BLaER1 treated with 17β-estradiol and CSF1 and Interleukin-3, amounts not matched to agents 10 nM and 100 nM (cell line): ENCODE measurements around the gene DNMT3B.
A peak's percentile ranks its signal among the peaks of the same experiment; 100 is the strongest.

Experiments
- H3K27ac ChIP-seq, 11 experiments: shearing (Covaris generic); formaldehyde crosslinking; 2 replicates each; pipeline ENCODE4 v1.8.1; 2022
- H3K27me3 ChIP-seq, 11 experiments: shearing (Covaris generic); formaldehyde crosslinking; 2 replicates each; pipeline ENCODE4 v1.8.1; 2022
- H3K36me3 ChIP-seq, 11 experiments: shearing (Covaris generic); formaldehyde crosslinking; 2 replicates each; pipeline ENCODE4 v1.8.1; 2022
- H3K4me1 ChIP-seq, 10 experiments: shearing (Covaris generic); formaldehyde crosslinking; 2 replicates each; pipeline ENCODE4 v1.8.1; 2022
- H3K4me2 ChIP-seq, 11 experiments: shearing (Covaris generic); formaldehyde crosslinking; 2 replicates each; pipeline ENCODE4 v1.8.1; 2022
- H3K4me3 ChIP-seq, 10 experiments: shearing (Covaris generic); formaldehyde crosslinking; 2 replicates each; pipeline ENCODE4 v1.8.1; 2022
- H3K9ac ChIP-seq, 11 experiments: shearing (Covaris generic); formaldehyde crosslinking; 2 replicates each; pipeline ENCODE4 v1.8.1; 2022
- H3K9me3 ChIP-seq, 11 experiments: shearing (Covaris generic); formaldehyde crosslinking; replicated peaks in 1 of 11; 2 replicates each; pipeline ENCODE4 v1.8.1; 2022
- H4K20me1 ChIP-seq, 11 experiments: shearing (Covaris generic); formaldehyde crosslinking; 2 replicates each; pipeline ENCODE4 v1.8.1; 2022
- Cebpa-rat ChIP-seq, 11 experiments: shearing (Covaris generic); IDR thresholded peaks; 2 replicates each; pipeline ENCODE4 v1.8.1; 2022

The DNMT3B gene

DNA sequence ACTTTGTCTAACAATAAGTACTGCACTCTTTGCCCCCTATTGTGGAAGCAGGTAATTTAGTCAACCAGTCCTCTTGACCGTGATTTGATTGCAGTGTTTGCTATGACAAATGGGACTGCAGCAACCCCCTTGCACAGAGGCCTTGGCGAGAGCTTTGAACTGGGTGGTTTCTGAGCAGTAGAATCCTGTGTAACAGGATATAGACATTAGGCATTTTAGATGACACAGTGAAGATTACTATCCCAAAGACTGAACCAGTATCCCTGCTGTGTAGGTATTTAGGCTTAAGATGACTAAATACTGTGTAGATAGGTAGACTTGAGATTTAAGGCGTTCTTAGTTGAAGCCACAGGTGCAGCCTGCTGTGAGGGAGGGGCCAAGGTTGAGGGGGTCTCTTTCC is 9.9 kb downstream of the DNMT3B start:
- Histone ChIP-seq H3K9ac (no peak overlapping the region), H3K27me3 (no peaks in the 10 kb centered on the region), H3K27ac (no peak overlapping the region), H4K20me1 (peaks cover 0 to 4% (median 0%) of the 10 kb centered on the region in 11 experiments; a peak in 3 of 22 replicates), H3K4me1 (peaks cover 16 to 44% (median 29%) of the 10 kb centered on the region in 10 experiments), H3K36me3 (no peaks in the 10 kb centered on the region), H3K4me2 (peak overlapping the region in 4 of 11 experiments; percentile 46 to 60 (median 56); a peak in 5 of 22 replicates), H3K9me3 (no peaks in the 10 kb centered on the region), H3K4me3 (no peak overlapping the region)
- no peak for TF ChIP-seq Cebpa-rat (IDR thresholded peaks at IDR 0.05)

DNA sequence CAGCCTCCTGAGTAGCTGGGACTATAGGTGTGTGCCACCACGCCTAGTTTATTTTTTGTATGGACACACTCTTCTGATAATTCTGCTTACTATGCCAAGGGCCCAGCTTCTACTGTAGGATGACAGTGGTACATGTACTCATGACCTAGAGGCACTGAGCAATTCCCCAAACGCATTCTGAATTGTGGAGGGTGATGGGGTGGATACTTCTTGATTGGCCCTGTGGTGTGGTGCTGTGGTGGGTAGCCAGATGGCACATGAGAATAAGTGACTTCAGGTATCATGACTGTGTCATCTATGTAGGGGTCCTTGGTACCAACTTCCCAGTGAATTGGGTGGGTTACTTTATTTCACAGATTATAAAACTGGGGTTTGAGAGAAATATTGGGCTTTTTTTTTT is 11.0 kb downstream of the DNMT3B start:
- H3K9ac ChIP-seq, result no peak overlapping the region
- H3K36me3 ChIP-seq, result no peaks in the 10 kb centered on the region
- no peak overlapping the region for H3K4me3 ChIP-seq
- H3K27ac ChIP-seq, result no peak overlapping the region
- H4K20me1 ChIP-seq, result peaks cover 0 to 10% (median 0%) of the 10 kb centered on the region in 11 experiments; a peak in 3 of 22 replicates
- H3K4me2 ChIP-seq, result no peak overlapping the region
- H3K9me3 ChIP-seq, result no peaks in the 10 kb centered on the region
- H3K4me1 ChIP-seq, result peaks cover 22 to 55% (median 37%) of the 10 kb centered on the region in 10 experiments
- TF ChIP-seq Cebpa-rat (IDR thresholded peaks at IDR 0.05), result no peak
- no peaks in the 10 kb centered on the region for H3K27me3 ChIP-seq

DNA sequence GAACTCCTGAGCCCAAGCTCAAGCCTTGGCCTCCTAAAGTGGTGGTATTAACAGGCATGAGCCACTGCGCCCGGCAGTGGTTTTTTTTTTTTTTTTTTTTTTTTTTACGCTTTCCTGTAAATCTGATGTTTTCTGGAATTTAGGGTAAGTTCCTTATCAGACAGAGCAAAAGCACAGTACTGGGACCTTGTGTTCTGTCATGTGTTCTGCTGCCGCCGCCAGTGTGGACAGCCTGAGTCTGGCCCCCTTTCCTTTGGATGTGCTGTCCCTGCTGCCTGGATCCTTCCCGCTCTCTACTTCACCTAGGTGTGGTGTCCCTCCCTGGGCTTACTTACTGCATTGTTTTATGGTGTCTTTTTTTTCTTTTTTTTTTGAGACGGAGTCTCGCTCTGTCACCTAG is 11.7 kb downstream of the DNMT3B start:
- Histone ChIP-seq H3K9me3 (no peaks in the 10 kb centered on the region), H3K9ac (no peak overlapping the region), H3K27ac (no peak overlapping the region), H3K4me1 (peaks cover 22 to 57% (median 40%) of the 10 kb centered on the region in 10 experiments), H4K20me1 (peaks cover 0 to 10% (median 0%) of the 10 kb centered on the region in 11 experiments; a peak in 3 of 22 replicates), H3K4me3 (no peak overlapping the region), H3K27me3 (no peaks in the 10 kb centered on the region), H3K36me3 (no peaks in the 10 kb centered on the region), H3K4me2 (no peak overlapping the region)
- no peak for TF ChIP-seq Cebpa-rat (IDR thresholded peaks at IDR 0.05)

DNA sequence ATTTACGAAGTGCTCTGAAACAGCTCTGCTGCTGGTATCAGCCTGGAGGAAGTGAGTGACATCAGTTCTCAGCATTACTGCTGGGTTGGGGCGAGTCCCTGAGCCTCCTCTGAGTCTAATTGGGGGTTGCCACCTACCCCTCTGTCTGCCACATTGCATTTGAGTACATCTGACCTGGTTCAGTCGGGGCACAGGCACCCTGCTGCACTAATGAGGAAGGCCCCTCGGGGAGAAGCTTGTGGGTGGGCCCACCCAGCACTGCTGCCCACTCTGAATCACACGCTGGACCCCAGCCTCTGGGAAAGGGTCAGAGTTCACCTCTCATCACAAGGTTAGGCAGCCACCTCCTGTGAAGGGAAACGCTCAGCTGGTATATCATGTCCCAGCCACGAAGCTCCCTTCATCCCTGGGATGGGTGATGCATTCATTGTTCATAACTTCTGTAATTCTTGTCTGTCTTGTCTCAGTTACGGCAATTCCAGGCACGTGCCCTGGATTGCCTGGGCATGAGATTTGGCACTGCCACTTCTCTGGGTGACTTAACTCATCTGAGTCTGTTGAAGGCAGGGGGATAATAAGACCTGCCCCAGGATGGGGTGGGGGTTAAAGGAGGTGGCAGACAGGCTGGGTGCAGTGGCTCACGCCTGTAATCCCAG is 13.3 kb downstream of the DNMT3B start:
- no peak for TF ChIP-seq Cebpa-rat (IDR thresholded peaks at IDR 0.05)
- H3K27me3 ChIP-seq, result no peaks in the 10 kb centered on the region
- H3K4me2 ChIP-seq, result peak overlapping the region in 4 of 11 experiments; percentile 54 to 74 (median 64); a peak in 1 of 22 replicates

DNA sequence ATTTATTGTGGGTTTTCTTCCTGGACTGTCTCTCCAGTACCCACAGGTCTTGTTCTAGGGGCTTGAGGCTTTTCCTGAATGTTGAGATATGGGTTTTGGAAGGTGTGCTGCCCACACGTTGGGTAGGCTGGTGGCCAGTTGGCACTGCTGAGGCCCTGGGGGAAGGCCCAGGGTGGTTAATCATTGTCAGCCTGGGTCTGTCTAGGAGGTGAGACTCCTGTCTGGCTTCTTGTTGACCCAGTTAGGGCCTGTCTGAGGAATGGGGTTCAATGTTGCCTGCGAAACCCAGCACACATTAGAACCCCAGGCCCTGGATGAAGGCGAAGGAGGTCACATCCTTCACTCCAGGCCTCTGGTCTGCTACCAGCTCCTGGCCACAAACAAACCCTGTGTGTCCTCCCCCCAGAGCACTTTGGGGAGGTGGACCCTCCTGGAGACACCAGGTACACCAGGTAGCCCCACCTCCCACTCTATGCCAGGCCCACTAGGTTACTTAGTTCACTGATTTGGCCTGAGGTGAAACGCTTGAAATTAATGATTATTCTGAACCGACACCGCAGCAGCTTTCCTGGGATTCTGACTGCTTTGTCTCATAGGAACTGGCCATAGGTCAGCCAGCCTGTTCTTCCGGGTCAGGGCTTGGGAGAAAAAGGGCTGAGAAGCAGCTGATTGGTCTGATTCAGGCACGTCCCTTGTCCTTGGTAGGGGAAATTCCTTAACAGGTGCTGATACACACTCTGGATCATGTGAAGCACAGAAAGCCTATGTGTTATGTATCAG is 15.2 kb downstream of the DNMT3B start:
- H4K20me1 ChIP-seq, result peaks cover 0 to 18% (median 0%) of the 10 kb centered on the region in 11 experiments; a peak in 4 of 22 replicates

More for the DNA sequence above, 13.3 kb downstream of the DNMT3B start:
- H3K27ac ChIP-seq, result no peak overlapping the region
- H4K20me1 ChIP-seq, result peaks cover 0 to 14% (median 0%) of the 10 kb centered on the region in 11 experiments; a peak in 4 of 22 replicates
- no peaks in the 10 kb centered on the region for H3K9me3 ChIP-seq
- H3K9ac ChIP-seq, result no peak overlapping the region
- H3K4me1 ChIP-seq, result peaks cover 28 to 68% (median 55%) of the 10 kb centered on the region in 10 experiments
- no peaks in the 10 kb centered on the region for H3K36me3 ChIP-seq
- no peak overlapping the region for H3K4me3 ChIP-seq

DNA sequence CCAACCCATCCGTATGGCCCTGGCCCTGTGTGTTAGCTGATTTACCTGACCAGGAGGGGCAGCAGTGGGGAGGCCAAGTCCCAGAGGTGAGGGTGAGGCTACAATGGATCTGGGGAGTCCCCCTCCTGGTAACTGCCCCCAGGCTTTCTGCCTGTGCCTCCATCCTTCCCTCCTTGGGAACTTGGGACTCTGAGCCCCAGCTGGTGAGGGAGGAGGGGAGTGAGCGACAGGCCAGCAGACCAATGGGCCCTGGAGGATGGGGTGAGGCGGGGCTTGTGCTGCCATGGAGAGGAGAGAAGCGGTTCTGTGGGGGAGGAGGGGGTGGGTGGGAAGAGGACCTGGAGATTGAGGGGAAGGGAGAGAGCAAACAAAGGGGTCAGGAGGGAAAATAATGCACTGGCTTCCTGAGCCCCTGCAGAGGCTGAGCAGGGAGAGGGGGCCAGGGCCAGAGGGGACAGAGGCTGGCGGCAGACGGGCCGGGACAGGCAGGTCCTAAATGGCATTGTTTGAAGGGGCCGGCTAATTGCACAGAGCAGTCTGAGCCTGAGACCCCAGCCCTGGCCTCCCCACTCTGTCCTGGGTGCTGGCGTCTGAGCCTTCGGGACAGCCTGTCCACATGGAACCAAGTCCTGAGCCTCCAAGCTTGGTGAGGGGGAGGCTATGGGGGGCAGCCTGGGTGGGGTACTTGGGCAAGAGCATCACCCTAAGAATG is 17.5 kb downstream of the DNMT3B start:
- TF ChIP-seq Cebpa-rat (IDR thresholded peaks at IDR 0.05), result no peak
- H3K4me3 ChIP-seq, result no peak overlapping the region
- H3K4me1 ChIP-seq, result peaks cover 36 to 70% (median 61%) of the 10 kb centered on the region in 10 experiments
- H3K36me3 ChIP-seq, result peaks cover 0 to 14% (median 3%) of the 10 kb centered on the region in 11 experiments; a peak in 6 of 22 replicates
- no peak overlapping the region for H3K27ac ChIP-seq
- peaks cover 0 to 18% (median 0%) of the 10 kb centered on the region in 11 experiments; a peak in 4 of 22 replicates for H4K20me1 ChIP-seq
- H3K9me3 ChIP-seq, result no peaks in the 10 kb centered on the region
- H3K4me2 ChIP-seq, result peak overlapping the region in 9 of 11 experiments; percentile 58 to 85 (median 74); a peak in 18 of 22 replicates
- no peaks in the 10 kb centered on the region for H3K27me3 ChIP-seq
- 0 out of 22 replicates have a peak overlapping the region, but pooled peaks of 1 of the 11 experiments have one; percentile 5 for H3K9ac ChIP-seq

More for the DNA sequence above, 15.2 kb downstream of the DNMT3B start:
- TF ChIP-seq Cebpa-rat (IDR thresholded peaks at IDR 0.05), result no peak
- Histone ChIP-seq H3K36me3 (no peaks in the 10 kb centered on the region), H3K27ac (peak overlapping the region in 1 of 11 experiments; percentile 24; a peak in 2 of 22 replicates), H3K4me2 (peak overlapping the region; percentile 54 to 80 (median 65)), H3K4me1 (peaks cover 36 to 68% (median 57%) of the 10 kb centered on the region in 10 experiments), H3K9me3 (no peaks in the 10 kb centered on the region), H3K27me3 (no peaks in the 10 kb centered on the region), H3K9ac (peak overlapping the region in 2 of 11 experiments; percentile 13 to 45; a peak in 3 of 22 replicates), H3K4me3 (no peak overlapping the region)

DNA sequence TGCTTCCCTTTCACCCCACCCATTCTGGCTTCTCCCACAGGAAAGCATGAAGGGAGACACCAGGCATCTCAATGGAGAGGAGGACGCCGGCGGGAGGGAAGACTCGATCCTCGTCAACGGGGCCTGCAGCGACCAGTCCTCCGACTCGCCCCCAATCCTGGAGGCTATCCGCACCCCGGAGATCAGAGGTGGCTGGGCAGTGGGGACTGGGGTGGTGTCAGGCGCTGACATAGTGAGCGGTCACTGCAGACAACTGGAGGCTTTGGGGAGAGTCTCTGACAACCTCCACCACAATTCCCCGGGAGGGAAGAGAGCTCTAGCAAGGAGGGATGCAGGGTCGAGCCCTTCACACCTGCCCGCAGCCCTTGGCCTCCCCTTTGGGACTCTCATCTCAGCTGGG is 18.1 kb downstream of the DNMT3B start:
- H3K4me2 ChIP-seq, result peak overlapping the region; percentile 58 to 85 (median 74)
- H3K9ac ChIP-seq, result peak overlapping the region in 1 of 11 experiments; percentile 5; a peak in 1 of 22 replicates
- no peak overlapping the region for H3K27ac ChIP-seq
- H3K4me1 ChIP-seq, result peaks cover 36 to 70% (median 61%) of the 10 kb centered on the region in 10 experiments
- H3K4me3 ChIP-seq, result no peak overlapping the region; a peak in 1 of 20 replicates
- TF ChIP-seq Cebpa-rat (IDR thresholded peaks at IDR 0.05), result no peak
- H3K9me3 ChIP-seq, result no peaks in the 10 kb centered on the region
- H3K36me3 ChIP-seq, result peaks cover 0 to 20% (median 4%) of the 10 kb centered on the region in 11 experiments; a peak in 9 of 22 replicates
- H4K20me1 ChIP-seq, result peaks cover 0 to 18% (median 0%) of the 10 kb centered on the region in 11 experiments; a peak in 4 of 22 replicates
- H3K27me3 ChIP-seq, result no peaks in the 10 kb centered on the region
